Stimulated activated effector memory CD8-positive, alpha-beta T cell treated with anti-CD3 and anti-CD28 coated beads, Interleukin-12 subunit alpha, Interleukin-12 subunit beta, amount 100 ng/mL, for 72 hours (primary cell): ENCODE results near the gene SPTAN1.

Source experiments
- ATAC-seq: fragments of 150-1000 bp; cut with Tn5 transposase; 2 replicates; pipeline ENCODE4 v1.10.0; 2021
- DNase-seq, 2 donors: peaks; one replicate each; pipeline ENCODE4 v3.0.0; 2021 to 2022; ENCODE audit warnings: low spot score in 2 of 2
- H3K27ac Mint-ChIP-seq: one replicate; pipeline ENCODE4 v1.8.0; 2022; ENCODE audit warnings: mild to moderate bottlenecking, mixed read lengths
- H3K36me3 Mint-ChIP-seq: one replicate; pipeline ENCODE4 v1.8.0; 2022; ENCODE audit warnings: mild to moderate bottlenecking, mixed read lengths
- H3K4me1 Mint-ChIP-seq: one replicate; pipeline ENCODE4 v1.8.0; 2022; ENCODE audit warnings: mixed read lengths
- H3K4me3 Mint-ChIP-seq: one replicate; pipeline ENCODE4 v1.8.0; 2022; ENCODE audit warnings: mild to moderate bottlenecking, mixed read lengths
- H3K9me3 Mint-ChIP-seq: one replicate; pipeline ENCODE4 v1.8.0; 2022; ENCODE audit warnings: mixed read lengths

The SPTAN1 gene

DNA sequence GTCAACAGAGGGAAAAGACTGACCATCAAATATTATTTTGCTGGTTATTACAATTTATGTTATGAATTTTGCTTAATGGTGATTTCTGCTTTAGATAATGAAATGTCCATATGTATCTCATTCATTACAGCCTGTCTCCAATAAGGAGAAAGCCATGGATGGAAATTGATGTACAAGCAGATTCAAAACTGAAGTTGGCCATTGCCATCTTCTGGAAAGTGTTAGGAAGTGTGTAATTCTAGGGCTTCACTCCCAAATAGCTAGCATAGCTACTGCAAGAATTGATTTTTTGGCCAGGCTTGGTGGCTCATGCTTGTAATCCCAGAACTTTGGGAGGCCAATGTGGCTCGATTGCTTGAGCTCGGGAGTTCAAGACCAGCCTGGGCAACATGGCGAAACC lies 58.5 kb downstream of the SPTAN1 start:
- H3K4me1 Mint-ChIP-seq: no peaks in the 10 kb centered on the region
- peaks cover 100% of the 10 kb centered on the region for H3K36me3 Mint-ChIP-seq
- no peak overlapping the region for H3K4me3 Mint-ChIP-seq
- no peak for ATAC-seq
- DNase-seq: no peak
- H3K9me3 Mint-ChIP-seq: no peaks in the 10 kb centered on the region
- H3K27ac Mint-ChIP-seq: no peak overlapping the region

DNA sequence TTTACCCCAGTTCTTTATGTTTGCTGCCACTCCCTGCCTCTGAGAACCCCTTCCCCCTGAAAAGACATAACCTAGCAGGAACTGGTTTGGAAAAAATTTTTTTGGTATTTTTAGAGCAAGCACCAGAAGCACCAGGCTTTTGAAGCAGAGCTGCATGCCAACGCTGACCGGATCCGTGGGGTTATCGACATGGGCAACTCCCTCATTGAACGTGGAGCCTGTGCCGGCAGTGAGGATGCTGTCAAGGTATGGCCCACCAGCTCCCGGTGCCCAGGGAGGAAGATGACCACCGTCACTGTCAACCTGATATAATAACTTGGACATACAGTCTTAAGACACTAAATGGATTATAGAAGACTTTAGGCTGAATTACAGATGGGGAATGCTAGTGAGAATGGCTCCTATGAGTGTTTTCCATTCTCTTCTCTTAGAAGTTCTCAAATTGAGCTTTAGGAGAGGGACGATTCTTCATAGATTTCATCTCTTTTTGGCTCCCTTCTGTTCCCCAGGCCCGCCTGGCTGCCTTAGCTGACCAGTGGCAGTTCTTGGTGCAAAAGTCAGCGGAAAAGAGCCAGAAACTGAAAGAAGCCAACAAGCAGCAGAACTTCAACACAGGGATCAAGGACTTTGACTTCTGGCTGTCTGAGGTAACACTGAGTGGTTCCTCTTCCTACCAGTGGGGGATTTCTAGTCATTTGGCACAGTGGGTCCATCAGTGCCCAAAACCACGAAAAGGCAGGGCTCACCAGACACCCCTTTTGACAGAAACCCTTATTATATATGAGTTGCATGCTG lies 59.4 kb downstream of the SPTAN1 start:
- DNase-seq (no peak), ATAC-seq (no peak)
- no peak overlapping the region for H3K4me3 Mint-ChIP-seq
- H3K9me3 Mint-ChIP-seq: no peaks in the 10 kb centered on the region
- H3K36me3 Mint-ChIP-seq: peaks cover 100% of the 10 kb centered on the region
- H3K27ac Mint-ChIP-seq: peak overlapping the region; percentile 63
- no peaks in the 10 kb centered on the region for H3K4me1 Mint-ChIP-seq

DNA sequence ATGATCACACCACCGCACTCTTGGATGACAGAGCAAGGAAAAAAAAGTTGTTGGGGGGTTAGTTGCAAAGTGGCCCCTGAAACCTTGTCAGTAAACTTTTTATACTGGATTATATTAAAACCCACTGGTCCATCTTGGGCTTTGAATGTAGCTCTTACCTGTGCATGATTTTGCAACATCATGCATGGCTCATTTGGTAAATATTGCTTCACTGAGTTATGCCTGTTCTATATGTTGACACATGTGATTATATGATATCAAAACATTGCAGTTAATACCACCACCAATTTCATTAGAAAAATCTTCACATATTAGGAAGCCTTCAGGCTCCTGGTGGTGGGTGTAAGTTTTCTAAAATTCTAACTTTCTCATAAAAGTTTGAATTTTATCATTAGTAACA lies 62.3 kb downstream of the SPTAN1 start:
- DNase-seq (no peak), ATAC-seq (no peak)
- H3K9me3 Mint-ChIP-seq: no peaks in the 10 kb centered on the region
- H3K4me3 Mint-ChIP-seq: no peak overlapping the region
- peak overlapping the region; percentile 64 for H3K27ac Mint-ChIP-seq
- no peaks in the 10 kb centered on the region for H3K4me1 Mint-ChIP-seq
- H3K36me3 Mint-ChIP-seq: peaks cover 100% of the 10 kb centered on the region

DNA sequence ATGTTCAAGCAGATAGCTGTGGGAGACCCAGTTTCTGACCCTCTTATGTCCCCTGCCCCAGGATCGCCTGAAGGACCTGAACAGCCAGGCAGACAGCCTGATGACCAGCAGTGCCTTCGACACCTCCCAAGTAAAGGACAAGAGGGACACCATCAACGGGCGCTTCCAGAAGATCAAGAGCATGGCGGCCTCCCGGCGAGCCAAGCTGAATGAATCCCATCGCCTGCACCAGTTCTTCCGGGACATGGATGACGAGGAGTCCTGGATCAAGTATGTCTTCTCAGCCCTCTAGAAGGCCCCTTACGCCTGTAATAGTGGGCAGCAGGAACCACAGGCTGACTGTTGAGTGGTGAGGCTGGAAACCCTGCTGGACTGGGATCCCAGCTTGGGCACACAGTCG lies 63.2 kb downstream of the SPTAN1 start:
- no peaks in the 10 kb centered on the region for H3K4me1 Mint-ChIP-seq
- peaks cover 100% of the 10 kb centered on the region for H3K36me3 Mint-ChIP-seq
- DNase-seq: no peak
- no peaks in the 10 kb centered on the region for H3K9me3 Mint-ChIP-seq
- no peak for ATAC-seq
- no peak overlapping the region for H3K27ac Mint-ChIP-seq
- H3K4me3 Mint-ChIP-seq: no peak overlapping the region

DNA sequence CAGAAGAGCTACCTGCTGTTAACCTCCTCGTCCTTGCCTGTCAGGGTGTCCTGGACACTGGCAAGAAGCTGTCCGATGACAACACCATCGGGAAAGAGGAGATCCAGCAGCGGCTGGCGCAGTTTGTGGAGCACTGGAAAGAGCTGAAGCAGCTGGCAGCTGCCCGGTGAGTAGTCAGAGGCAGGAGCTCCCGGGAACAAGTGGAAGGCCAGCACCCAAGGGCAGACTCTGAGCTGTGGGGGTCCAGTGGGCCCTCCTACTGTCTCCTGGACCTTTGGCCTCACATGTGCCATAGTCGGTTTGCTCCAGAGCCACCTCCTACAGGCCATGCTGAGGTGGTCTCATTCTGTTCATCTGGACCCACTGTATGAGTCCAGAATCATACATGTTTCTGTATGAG lies 65.6 kb downstream of the SPTAN1 start:
- peaks cover 100% of the 10 kb centered on the region for H3K36me3 Mint-ChIP-seq

DNA sequence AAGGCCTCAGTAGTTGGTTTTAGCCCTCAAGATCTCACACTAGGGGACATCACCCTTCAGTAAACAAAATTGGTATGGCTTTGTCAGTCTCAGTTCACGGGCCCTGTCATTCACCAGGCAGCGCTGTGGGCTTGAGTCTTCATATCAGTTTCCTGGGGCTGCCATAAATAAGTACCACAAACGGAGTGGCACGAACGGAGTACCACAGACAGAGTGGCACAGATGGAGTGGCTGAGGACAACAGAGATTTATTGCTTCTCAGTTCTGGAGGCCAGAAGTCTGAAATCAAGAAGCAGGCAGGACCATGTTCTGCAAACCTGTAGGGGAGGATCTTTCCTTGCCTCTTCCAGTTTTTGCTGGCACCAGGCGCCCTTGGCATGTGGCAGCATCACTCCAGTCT lies 66.7 kb downstream of the SPTAN1 start:
- Mint-ChIP-seq H3K4me1 (no peaks in the 10 kb centered on the region), H3K36me3 (peaks cover 100% of the 10 kb centered on the region), H3K4me3 (no peak overlapping the region), H3K27ac (peak overlapping the region; percentile 29), H3K9me3 (no peaks in the 10 kb centered on the region)
- ATAC-seq (no peak), DNase-seq (no peak)

More for the DNA sequence above, 65.6 kb downstream of the SPTAN1 start:
- H3K9me3 Mint-ChIP-seq: no peaks in the 10 kb centered on the region
- no peak for DNase-seq
- peak; percentile 16 for ATAC-seq
- no peaks in the 10 kb centered on the region for H3K4me1 Mint-ChIP-seq
- H3K27ac Mint-ChIP-seq: peak overlapping the region; percentile 40
- no peak overlapping the region for H3K4me3 Mint-ChIP-seq

DNA sequence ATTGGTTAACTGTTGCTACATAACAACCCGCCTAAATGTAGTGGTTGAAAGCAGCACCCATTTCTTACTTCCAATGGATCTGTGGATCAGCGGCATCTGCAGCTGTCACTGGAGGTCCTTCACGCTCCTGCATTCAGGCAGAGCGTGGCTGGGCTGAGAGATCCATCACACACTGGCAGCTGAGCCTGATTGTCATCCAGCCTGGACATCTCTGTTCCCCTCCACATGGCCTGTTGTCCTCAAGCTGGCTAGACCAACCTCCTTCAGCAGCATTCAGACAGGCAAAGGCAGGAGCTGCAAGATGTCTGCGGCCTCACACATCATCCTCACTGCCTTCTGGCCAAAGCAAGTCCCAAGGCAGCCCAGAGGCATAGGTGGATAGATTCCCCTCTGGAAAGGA lies 67.4 kb downstream of the SPTAN1 start:
- peak overlapping the region; percentile 29 for H3K27ac Mint-ChIP-seq
- no peak for DNase-seq
- H3K36me3 Mint-ChIP-seq: peaks cover 100% of the 10 kb centered on the region
- ATAC-seq: no peak
- no peaks in the 10 kb centered on the region for H3K9me3 Mint-ChIP-seq
- no peaks in the 10 kb centered on the region for H3K4me1 Mint-ChIP-seq
- H3K4me3 Mint-ChIP-seq: no peak overlapping the region

DNA sequence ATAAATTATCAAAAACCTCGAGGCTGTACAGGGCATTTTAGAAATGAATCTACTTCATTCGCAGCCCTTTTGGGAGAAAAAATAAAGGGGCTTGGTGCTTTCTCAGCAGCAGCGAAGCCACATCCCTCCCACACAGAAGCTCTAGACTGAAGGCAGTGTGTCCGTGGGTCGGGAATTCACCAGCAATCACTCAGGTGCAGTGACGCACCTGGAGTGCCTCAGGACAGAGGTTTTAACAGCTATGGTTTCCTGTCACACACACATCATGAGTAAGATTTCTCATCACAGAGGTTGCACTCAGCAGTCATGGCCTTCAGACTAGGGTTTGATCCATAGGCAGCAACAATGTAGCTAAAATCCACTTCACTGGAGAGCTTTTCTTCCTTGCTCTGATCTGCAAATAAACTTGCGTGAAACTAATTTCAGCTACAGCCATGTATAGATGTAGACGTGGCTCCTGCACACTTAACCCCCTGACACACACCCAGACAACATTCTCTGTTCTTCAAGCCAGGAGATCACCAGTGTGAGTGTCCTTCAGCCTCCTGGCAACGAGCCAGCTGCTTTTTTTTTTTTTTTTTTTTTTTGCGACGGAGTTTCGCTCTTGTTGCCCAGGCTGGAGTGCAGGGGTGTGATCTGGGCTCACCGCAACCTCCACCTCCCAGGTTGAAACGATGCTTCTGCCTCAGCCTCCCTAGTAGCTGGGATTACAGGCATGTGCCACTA lies 69.5 kb downstream of the SPTAN1 start:
- H3K27ac Mint-ChIP-seq: no peak overlapping the region
- H3K9me3 Mint-ChIP-seq: no peaks in the 10 kb centered on the region
- no peak overlapping the region for H3K4me3 Mint-ChIP-seq
- H3K4me1 Mint-ChIP-seq: no peaks in the 10 kb centered on the region
- H3K36me3 Mint-ChIP-seq: peaks cover 100% of the 10 kb centered on the region
- DNase-seq: no peak
- ATAC-seq: peak; percentile 52

DNA sequence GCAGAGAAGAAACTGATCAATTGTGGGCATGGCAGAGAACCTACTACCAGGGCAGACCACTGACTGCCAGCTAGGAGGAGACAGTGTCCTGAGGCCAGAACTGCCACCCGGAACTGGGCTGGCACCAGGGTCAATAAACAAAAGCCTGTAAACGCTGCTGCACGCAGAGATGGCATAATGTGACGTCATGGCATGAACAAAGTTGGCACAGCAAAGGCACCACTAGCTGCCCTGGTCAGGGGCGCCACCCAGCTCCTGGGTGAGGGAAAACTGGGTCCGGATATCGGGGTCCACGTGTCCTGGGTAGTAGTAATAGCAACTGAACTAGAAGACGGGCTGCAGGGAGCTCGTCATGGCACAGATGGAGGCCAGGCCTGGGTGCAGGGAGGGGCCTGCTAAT lies 72.2 kb downstream of the SPTAN1 start:
- Mint-ChIP-seq H3K36me3 (peaks cover 100% of the 10 kb centered on the region), H3K9me3 (no peaks in the 10 kb centered on the region), H3K4me1 (peaks cover 6% of the 10 kb centered on the region), H3K4me3 (no peak overlapping the region), H3K27ac (peak overlapping the region; percentile 76)
- no peak for DNase-seq
- ATAC-seq: no peak

DNA sequence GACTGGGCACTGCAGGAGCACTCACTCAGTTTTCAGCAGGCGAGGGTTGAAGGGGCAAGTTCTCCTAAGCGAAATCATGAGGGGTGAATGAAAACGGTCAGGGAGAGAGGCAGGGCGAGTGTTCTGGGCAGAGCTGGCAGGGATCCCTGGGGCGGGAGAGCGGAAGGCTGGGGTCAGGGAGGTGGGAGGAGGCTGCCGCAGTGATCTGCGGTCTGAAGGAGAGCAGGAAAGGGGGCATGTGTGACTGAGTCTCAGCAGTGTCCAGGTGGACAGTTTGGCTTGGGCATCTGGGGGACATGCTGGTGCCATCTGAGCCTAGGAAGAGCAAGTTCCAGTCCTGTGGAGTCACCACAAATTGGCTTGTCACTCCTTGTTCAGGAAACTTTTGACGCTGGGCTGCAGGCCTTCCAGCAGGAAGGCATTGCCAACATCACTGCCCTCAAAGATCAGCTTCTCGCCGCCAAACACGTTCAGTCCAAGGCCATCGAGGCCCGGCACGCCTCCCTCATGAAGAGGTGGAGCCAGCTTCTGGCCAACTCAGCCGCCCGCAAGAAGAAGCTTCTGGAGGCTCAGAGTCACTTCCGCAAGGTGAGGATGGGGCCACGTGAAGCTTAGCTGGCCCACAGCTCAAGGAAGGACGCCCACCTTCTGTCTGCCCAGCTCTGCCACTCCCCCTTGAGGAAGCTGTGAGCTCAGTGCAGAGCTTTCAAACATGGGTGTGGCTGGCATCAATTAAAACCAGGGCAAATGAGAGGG lies 73.2 kb downstream of the SPTAN1 start:
- peaks cover 6% of the 10 kb centered on the region for H3K4me1 Mint-ChIP-seq
- ATAC-seq: no peak
- H3K27ac Mint-ChIP-seq: peak overlapping the region; percentile 76
- H3K4me3 Mint-ChIP-seq: no peak overlapping the region
- peaks cover 100% of the 10 kb centered on the region for H3K36me3 Mint-ChIP-seq
- DNase-seq: no peak
- H3K9me3 Mint-ChIP-seq: no peaks in the 10 kb centered on the region

DNA sequence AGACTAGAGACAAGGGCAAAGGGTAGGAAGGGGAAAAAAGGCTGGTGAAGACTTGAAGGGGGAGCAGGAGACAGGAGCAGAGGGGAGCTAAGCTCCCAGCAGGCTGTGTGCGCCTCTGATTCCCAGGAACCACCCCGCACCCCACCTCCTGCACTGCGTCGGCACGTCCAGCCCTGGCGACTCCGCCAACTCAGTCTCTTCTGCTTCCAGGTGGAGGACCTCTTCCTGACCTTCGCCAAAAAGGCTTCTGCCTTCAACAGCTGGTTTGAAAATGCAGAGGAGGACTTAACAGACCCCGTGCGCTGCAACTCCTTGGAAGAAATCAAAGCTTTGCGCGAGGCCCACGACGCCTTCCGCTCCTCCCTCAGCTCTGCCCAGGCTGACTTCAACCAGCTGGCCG lies 73.8 kb downstream of the SPTAN1 start:
- peaks cover 6% of the 10 kb centered on the region for H3K4me1 Mint-ChIP-seq
- H3K4me3 Mint-ChIP-seq: no peak overlapping the region
- H3K27ac Mint-ChIP-seq: peak overlapping the region; percentile 76
- peaks cover 100% of the 10 kb centered on the region for H3K36me3 Mint-ChIP-seq
- H3K9me3 Mint-ChIP-seq: no peaks in the 10 kb centered on the region
- no peak for DNase-seq
- no peak for ATAC-seq

DNA sequence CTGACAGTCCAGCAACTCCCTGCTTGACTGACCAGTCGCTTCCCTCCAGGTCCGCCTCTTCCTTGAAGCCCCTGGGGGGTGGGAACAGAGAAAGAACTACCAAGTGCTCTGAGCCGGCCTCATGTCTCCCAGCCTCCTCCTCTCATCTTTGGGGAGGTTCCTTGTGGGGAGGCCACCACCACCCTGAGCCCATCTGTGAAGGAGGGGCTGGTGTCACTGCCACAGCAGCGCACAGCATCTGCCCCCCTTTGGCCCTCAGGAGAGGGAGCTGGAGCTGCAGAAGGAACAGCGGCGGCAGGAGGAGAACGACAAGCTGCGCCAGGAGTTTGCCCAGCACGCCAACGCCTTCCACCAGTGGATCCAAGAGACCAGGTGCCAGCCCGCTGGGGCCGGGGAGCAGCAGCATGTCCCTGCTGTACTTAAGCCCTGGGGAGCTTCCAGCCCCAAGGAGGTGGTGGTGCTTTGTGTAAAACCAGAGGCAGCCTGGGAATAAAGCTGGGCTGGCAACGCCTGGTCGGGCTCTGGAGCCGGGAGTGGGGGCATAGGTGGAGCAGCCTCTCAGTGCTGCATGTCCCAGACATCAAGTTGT lies 74.8 kb downstream of the SPTAN1 start:
- DNase-seq (no peak), ATAC-seq (no peak)
- H3K27ac Mint-ChIP-seq: peak overlapping the region; percentile 89
- H3K9me3 Mint-ChIP-seq: no peaks in the 10 kb centered on the region
- no peak overlapping the region for H3K4me3 Mint-ChIP-seq
- peaks cover 6% of the 10 kb centered on the region for H3K4me1 Mint-ChIP-seq
- H3K36me3 Mint-ChIP-seq: peaks cover 100% of the 10 kb centered on the region

DNA sequence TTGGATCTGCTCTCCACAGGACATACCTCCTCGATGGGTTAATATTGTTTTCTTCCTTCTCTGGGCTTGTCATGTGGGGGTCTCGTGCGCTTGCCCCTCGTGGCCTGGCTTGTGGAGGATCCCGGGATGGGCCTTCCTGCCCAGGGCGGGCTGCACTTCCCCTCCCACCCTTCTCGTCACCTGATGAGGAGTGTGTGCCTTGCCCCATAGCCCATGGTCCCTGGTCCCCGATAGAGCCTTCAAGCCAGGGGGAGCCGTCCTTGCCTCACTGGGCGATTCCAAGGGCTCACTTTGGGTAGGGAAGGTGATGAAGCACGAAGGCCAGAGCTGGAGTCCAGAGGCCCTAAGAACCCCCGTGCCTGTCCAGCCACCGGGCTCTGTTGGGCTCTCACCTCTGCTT lies 75.5 kb downstream of the SPTAN1 start:
- peaks cover 6% of the 10 kb centered on the region for H3K4me1 Mint-ChIP-seq
- H3K36me3 Mint-ChIP-seq: peaks cover 100% of the 10 kb centered on the region
- peak overlapping the region; percentile 89 for H3K27ac Mint-ChIP-seq
- ATAC-seq (no peak), DNase-seq (no peak)
- H3K9me3 Mint-ChIP-seq: no peaks in the 10 kb centered on the region
- H3K4me3 Mint-ChIP-seq: no peak overlapping the region

DNA sequence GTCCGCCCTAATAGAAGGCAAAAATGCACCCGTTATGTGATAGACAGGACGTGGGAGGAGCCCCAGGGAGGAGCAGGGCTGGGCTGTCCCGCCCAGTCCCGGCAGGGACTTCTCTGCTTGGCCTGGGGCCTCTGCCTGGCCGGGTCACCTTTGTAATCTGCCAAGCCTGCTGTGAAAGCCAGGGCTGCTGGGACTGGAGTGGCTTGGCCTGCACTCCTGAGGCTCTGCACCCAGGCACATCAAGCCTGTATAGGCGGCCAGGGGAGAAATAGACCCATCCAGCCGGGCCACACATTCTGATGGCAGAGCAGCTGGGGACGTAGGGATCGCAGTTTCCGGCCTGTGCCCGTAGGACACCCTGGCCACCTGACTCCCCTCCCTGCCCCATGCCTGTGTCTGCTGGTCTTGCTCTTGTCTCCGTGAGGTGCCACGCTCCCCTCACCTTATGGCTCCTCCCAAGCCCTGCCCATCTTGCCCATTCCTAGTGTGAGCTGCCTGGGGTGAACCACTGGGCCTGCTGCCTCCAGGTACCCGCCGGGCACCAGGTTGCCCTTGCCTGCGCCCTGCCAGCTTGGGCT lies 76.2 kb downstream of the SPTAN1 start:
- no peak overlapping the region for H3K4me3 Mint-ChIP-seq
- ATAC-seq (no peak), DNase-seq (no peak)
- H3K36me3 Mint-ChIP-seq: peaks cover 100% of the 10 kb centered on the region
- peaks cover 7% of the 10 kb centered on the region for H3K4me1 Mint-ChIP-seq
- no peaks in the 10 kb centered on the region for H3K9me3 Mint-ChIP-seq
- peak overlapping the region; percentile 89 for H3K27ac Mint-ChIP-seq

DNA sequence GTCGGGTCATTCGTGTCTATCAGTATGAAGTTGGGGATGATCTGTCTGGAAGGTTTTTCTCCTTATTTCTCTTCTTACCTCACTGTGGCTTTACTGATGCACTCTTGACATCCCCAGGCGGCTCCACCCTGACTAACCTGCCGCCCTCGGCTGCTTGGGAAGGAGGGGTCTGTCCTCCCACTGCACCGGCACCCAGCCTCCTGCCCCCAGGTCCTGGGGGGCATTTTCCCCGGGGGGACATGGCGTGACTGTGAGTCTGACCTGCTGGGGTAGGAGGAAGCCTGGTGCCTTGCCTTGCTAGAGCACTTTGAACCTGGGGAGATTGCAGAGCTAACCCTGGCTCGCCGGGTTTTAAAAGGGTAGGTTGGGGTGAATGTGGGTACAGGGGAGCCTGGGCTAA lies 76.7 kb downstream of the SPTAN1 start:
- no peak for ATAC-seq
- Mint-ChIP-seq H3K4me1 (peaks cover 12% of the 10 kb centered on the region), H3K36me3 (peaks cover 100% of the 10 kb centered on the region), H3K9me3 (no peaks in the 10 kb centered on the region), H3K4me3 (no peak overlapping the region), H3K27ac (peak overlapping the region; percentile 89)
- no peak for DNase-seq
